Prostate gland (tissue), 2 donors: Measurements from ENCODE around the gene NKAIN4. TPM values are rescaled to one million over a fixed set of nuclear protein-coding genes. Genes with fewer than 3 reads are reported as not detected.
"Not testable (repeated sequence)": the region's sequence is repeated elsewhere in the genome, so short reads cannot be mapped to it uniquely, and the experiment has no call there.

Experiments
- DNase-seq: peaks from one replicate; pipeline ENCODE4 v3.0.0-alpha.2; 2019; ENCODE audit warnings: low spot score
- H3K27ac ChIP-seq, 2 donors: fragments of 200-600 bp; sonication (generic); 2 replicates each; pipeline ENCODE4 v1.5.1; 2017 to 2019
- H3K27me3 ChIP-seq: fragments of 200-600 bp; sonication (generic); replicated peaks from 2 replicates; pipeline ENCODE4 v1.5.1; 2019; ENCODE audit not compliant: insufficient read depth
- H3K36me3 ChIP-seq, 2 donors: fragments of 200-600 bp; sonication (generic); 1 replicate in 1 of 2; 2 replicates in 1 of 2; pipeline versions ENCODE4 v1.5.1 to v1.8.1; 2017 to 2019
- H3K4me1 ChIP-seq: fragments of 200-600 bp; sonication (generic); replicated peaks from 2 replicates; pipeline ENCODE4 v1.5.1; 2019
- H3K4me3 ChIP-seq, 2 donors: fragments of 200-600 bp; sonication (generic); 2 replicates each; pipeline ENCODE4 v1.5.1; 2017 to 2019
- H3K9me3 ChIP-seq: fragments of 200-600 bp; sonication (generic); 2 replicates; pipeline ENCODE4 v1.5.1; 2017
- CTCF ChIP-seq, 4 experiments: fragments of 200-600 bp in 2 of 4; fragments of 450-650 bp in 2 of 4; sonication (generic) in 2 of 4; IDR thresholded peaks; 1 replicate in 3 of 4; 2 replicates in 1 of 4; pipeline ENCODE4 v1.5.1; 2016 to 2019; ENCODE audit warnings: antibody characterized with exemption in 4 of 4, mild to moderate bottlenecking in 2 of 4, moderate library complexity in 2 of 4
- POLR2A ChIP-seq: fragments of 450-650 bp; IDR thresholded peaks from one replicate; pipeline ENCODE4 v1.6.1; 2016; ENCODE audit warnings: antibody characterized with exemption, mild to moderate bottlenecking
- POLR2AphosphoS5 ChIP-seq: sonication (generic); formaldehyde crosslinking; IDR thresholded peaks from one replicate; pipeline ENCODE4 v1.6.1; 2017; ENCODE audit warnings: antibody characterized with exemption
- WGBS: methylation state at CpG from one replicate; pipeline ENCODE4 v1.1.5; 2018; 5-methylcytosine and 5-hydroxymethylcytosine counted together
- intact Hi-C: fragments of 100-400 bp; cut with DNase I; formaldehyde crosslinking; loops from one replicate; pipeline ENCODE4 v1.14.2; 2022
- total RNA-seq, 2 donors: library from RNA; depleted of rRNA; stranded (reverse); fragments of >200 nt; gene quantifications; one replicate each; pipeline ENCODE4 v1.1.0, GENCODE V29; 2016

NKAIN4 gene
- total RNA-seq, 2 donors from 2014 or later: 1.2 TPM; not detected in 1

- intact Hi-C loops: no loop called here
- Histone ChIP-seq H3K9me3 (no peaks in the 10 kb centered on the region), H3K27me3 (peaks cover 25% of the 10 kb centered on the region), H3K36me3 (no peaks in the 10 kb centered on the region), H3K4me1 (no peaks in the 10 kb centered on the region), H3K27ac (no peak overlapping the region), H3K4me3 (peak overlapping the region in 1 of 2 donors; percentile 26)
- no peak for DNase-seq
- 42% methylated on average over 16 of the region's 16 CpGs for WGBS
- TF ChIP-seq POLR2AphosphoS5 (no peak), POLR2A (no peak), CTCF (IDR thresholded peaks at IDR 0.05) (no peak)
Measured at GRCh38 chr20:63253065-63253437, 1.2 kb downstream of the NKAIN4 start.

GRCh38 chr20:63252284-63252711, 2.0 kb downstream of the NKAIN4 start:
- Histone ChIP-seq H3K4me1 (no peaks in the 10 kb centered on the region), H3K9me3 (no peaks in the 10 kb centered on the region), H3K4me3 (no peak overlapping the region), H3K27ac (no peak overlapping the region), H3K27me3 (peaks cover 31% of the 10 kb centered on the region), H3K36me3 (no peaks in the 10 kb centered on the region)
- 72% methylated on average over 8 of the region's 8 CpGs for WGBS
- no peak for TF ChIP-seq POLR2A
- intact Hi-C loops: no loop called here
- no peak for DNase-seq

GRCh38 chr20:63251350-63251749, 2.9 kb downstream of the NKAIN4 start:
- DNase-seq, H3K36me3 ChIP-seq, H3K27ac ChIP-seq, H3K4me3 ChIP-seq, H3K4me1 ChIP-seq, intact Hi-C loops, H3K9me3 ChIP-seq: not testable (repeated sequence)
- 63% methylated on average over 14 of the region's 14 CpGs for WGBS
- H3K27me3 ChIP-seq: peaks cover 32% of the 10 kb centered on the region

- Histone ChIP-seq H3K4me1 (no peaks in the 10 kb centered on the region), H3K27me3 (peaks cover 28% of the 10 kb centered on the region), H3K4me3 (no peak overlapping the region), H3K36me3 (no peaks in the 10 kb centered on the region), H3K9me3 (no peaks in the 10 kb centered on the region), H3K27ac (no peak overlapping the region)
- intact Hi-C loops: no loop called here
- 90% methylated on average over 15 of the region's 15 CpGs for WGBS
- DNase-seq: no peak
- TF ChIP-seq CTCF (IDR thresholded peaks at IDR 0.05) (no peak), POLR2AphosphoS5 (no peak), POLR2A (no peak)
Measured at GRCh38 chr20:63249891-63250290, 4.4 kb downstream of the NKAIN4 start.

GRCh38 chr20:63248835-63249591, 5.2 kb downstream of the NKAIN4 start:
- DNase-seq: no peak
- Histone ChIP-seq H3K36me3 (no peaks in the 10 kb centered on the region), H3K27me3 (peaks cover 21% of the 10 kb centered on the region), H3K4me1 (no peaks in the 10 kb centered on the region), H3K4me3 (no peak overlapping the region), H3K9me3 (no peaks in the 10 kb centered on the region), H3K27ac (no peak overlapping the region)
- TF ChIP-seq CTCF (IDR thresholded peaks at IDR 0.05) (no peak), POLR2AphosphoS5 (no peak), POLR2A (no peak)
- intact Hi-C loops: no loop called here
- WGBS: 64% methylated on average over 25 of the region's 25 CpGs

GRCh38 chr20:63247671-63248228, 6.5 kb downstream of the NKAIN4 start:
- TF ChIP-seq CTCF (IDR thresholded peaks at IDR 0.05): no peak
- TF ChIP-seq POLR2AphosphoS5: no peak
- Histone ChIP-seq H3K27me3 (peaks cover 15% of the 10 kb centered on the region), H3K36me3 (no peaks in the 10 kb centered on the region), H3K9me3 (no peaks in the 10 kb centered on the region), H3K4me3 (no peak overlapping the region), H3K27ac (no peak overlapping the region), H3K4me1 (no peaks in the 10 kb centered on the region)
- WGBS: 71% methylated on average over 18 of the region's 24 CpGs
- intact Hi-C loops: no loop called here
- no peak for DNase-seq
